ENCODE results near the gene XRRA1. TPM values are rescaled to one million over a fixed set of nuclear protein-coding genes. Genes with fewer than 3 reads are reported as not detected.
A peak's percentile ranks its signal among the peaks of the same experiment; 100 is the strongest.

Gene XRRA1
- total and polyA plus RNA-seq, 9 donors = 4.2 to 31.1 (median 13.0) TPM

DNA sequence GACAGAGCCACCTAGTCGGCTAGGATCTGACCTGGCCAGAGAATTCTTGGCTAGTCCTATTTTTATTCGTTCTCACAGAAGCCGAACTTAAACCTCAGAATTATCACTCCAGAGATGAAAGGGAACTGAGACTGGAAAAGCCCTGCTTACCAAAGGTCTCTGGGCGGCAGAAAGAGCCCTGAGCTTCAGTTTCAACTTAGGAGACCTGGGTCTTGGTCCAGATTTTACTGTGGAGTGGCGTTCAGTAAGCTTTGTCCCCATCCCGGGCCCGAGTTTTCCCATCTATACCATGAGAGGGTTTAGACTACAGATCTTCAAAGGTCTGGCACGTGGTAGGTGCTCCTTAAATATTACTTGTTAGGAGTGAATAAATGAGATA is 40.4 kb upstream of the XRRA1 start:
- Histone ChIP-seq H3K36me3 (no peaks in the 10 kb centered on the region), H3K4me1 (ENCODE audit: insufficient read depth) (peaks cover 4% of the 10 kb centered on the region), H3K9me3 (no peaks in the 10 kb centered on the region), H3K4me3 (peak overlapping the region; percentile 50), H3K27me3 (no peaks in the 10 kb centered on the region), H3K27ac (peak overlapping the region in 1 of 2 donors; percentile 41)
- DNase-seq = no peak
- TF ChIP-seq EP300 (IDR thresholded peaks at IDR 0.05) (no peak), POLR2A (IDR thresholded peaks at IDR 0.05) (no peak)
- TF ChIP-seq, protein P1, sequence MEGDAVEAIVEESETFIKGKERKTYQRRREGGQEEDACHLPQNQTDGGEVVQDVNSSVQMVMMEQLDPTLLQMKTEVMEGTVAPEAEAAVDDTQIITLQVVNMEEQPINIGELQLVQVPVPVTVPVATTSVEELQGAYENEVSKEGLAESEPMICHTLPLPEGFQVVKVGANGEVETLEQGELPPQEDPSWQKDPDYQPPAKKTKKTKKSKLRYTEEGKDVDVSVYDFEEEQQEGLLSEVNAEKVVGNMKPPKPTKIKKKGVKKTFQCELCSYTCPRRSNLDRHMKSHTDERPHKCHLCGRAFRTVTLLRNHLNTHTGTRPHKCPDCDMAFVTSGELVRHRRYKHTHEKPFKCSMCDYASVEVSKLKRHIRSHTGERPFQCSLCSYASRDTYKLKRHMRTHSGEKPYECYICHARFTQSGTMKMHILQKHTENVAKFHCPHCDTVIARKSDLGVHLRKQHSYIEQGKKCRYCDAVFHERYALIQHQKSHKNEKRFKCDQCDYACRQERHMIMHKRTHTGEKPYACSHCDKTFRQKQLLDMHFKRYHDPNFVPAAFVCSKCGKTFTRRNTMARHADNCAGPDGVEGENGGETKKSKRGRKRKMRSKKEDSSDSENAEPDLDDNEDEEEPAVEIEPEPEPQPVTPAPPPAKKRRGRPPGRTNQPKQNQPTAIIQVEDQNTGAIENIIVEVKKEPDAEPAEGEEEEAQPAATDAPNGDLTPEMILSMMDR (IDR thresholded peaks at IDR 0.05) = no peak
- intact Hi-C loops (cut with DNase I) = no loop called here
- 5 to 6% (median 5%) methylated on average over 8 of the region's 8 CpGs for whole genome bisulfite sequencing, 3 donors

DNA sequence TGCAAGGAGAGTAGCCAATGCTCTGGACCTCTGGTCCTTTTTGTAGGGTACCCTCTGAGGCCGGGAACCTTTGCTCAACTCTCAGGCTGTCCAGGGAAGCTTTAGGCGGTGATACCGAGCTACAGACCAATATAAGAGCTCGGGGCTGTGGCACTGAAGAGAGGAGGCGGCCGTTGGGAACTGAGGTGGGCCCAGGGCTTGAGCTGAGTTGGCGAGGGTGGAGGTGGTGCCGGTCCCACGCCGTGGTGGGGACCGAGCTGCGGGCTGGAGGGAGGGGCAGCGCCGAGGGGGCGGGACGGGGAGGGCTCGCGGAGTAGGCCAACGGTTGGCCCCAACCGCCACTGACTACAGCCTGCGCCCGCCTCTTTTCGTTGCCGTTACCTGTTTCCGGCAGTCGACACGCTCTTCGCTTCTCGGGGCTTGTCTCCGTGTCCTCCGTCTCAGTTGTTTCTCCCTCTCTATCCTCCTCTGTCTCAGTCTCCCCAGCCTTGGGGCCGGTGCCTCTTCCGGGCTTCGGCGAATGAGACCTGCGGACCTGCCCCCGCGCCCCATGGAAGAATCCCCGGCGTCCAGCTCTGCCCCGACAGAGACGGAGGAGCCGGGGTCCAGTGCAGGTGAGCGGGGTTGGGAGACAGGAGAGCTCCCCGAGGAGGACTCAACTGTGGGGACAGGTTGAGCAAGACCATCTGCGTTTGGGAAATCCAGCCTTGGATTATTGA is 39.8 kb upstream of the XRRA1 start, which contains the start of gene NEU3:
NEU3 (plus strand) TSS at position 393 of the 719 bp plus-strand sequence; CDS start at position 521, 128 bp downstream.
- intact Hi-C loops (cut with DNase I) = no loop called here
- DNase-seq = peak; percentile 69 to 78 (median 72)
- H3K4me3 ChIP-seq = peak within 1 kb of the TSS; percentile 50
- WGBS, 3 donors = 0 to 1% (median 1%) methylated on average over 32 to 46 of the region's 46 CpGs
- peak within 1 kb of the TSS in 1 of 2 donors; percentile 41 for H3K27ac ChIP-seq
- no peak for TF ChIP-seq EP300 (IDR thresholded peaks at IDR 0.05)
- TF ChIP-seq POLR2A (IDR thresholded peaks at IDR 0.05) = no peak
- TF ChIP-seq, protein P1 (IDR thresholded peaks at IDR 0.05) = no peak
- peaks cover 4% of the 10 kb centered on the region for H3K4me1 ChIP-seq (ENCODE audit: insufficient read depth)
- no peaks in the 10 kb centered on the region for H3K9me3 ChIP-seq
- no peaks in the 10 kb centered on the region for H3K27me3 ChIP-seq
- no peaks in the 10 kb centered on the region for H3K36me3 ChIP-seq

DNA sequence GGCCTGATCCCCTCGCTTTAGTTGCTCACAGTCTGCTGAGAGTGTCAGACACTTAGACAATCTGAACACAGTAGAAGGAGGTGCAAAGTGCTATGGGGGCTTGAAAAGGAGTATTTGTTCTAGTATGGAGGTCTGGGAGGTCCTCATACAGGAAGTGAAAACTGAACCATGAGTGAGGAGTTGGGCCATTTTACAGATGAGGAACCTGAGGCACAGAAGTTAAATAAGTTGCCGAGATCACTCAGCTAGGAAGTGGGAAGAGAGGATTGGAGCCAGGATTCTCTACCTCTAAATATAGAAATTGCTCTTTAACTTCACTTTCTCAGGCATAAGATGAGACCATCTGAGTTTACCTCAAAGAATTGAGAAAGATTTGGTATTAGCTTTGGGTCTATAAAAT is 35.8 kb upstream of the XRRA1 start:
- no peak overlapping the region for H3K27ac ChIP-seq
- H3K4me3 ChIP-seq = no peak overlapping the region
- H3K4me1 ChIP-seq (ENCODE audit: insufficient read depth) = peaks cover 4% of the 10 kb centered on the region
- intact Hi-C loops (cut with DNase I) = no loop called here
- WGBS, 3 donors = 75 to 91% (median 80%) methylated on average over 2 of the region's 2 CpGs
- no peaks in the 10 kb centered on the region for H3K36me3 ChIP-seq
- H3K27me3 ChIP-seq = no peaks in the 10 kb centered on the region
- no peak for TF ChIP-seq POLR2A (IDR thresholded peaks at IDR 0.05)
- TF ChIP-seq EP300 (IDR thresholded peaks at IDR 0.05) = no peak
- TF ChIP-seq, protein P1 (IDR thresholded peaks at IDR 0.05) = no peak
- H3K9me3 ChIP-seq = no peaks in the 10 kb centered on the region
- no peak for DNase-seq

DNA sequence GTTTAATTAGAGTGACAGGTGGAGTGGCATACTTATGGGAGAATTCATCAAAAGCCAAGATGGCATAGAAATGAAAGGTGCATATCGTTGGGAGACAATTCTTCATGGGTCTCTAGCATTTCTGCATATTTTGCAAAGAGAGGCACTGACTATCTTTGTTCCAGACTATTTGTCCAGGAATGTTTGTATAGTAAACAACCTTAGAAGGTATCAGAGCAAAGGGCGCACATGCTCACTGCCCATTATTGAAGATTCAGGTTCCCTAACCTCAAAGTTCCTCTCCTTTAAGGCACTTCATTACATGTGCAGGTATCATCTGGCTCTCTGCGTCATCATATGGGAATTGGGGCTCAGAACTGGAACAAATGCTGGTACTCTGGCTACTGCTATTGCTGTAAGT is 35.2 kb upstream of the XRRA1 start:
- DNase-seq = no peak
- Histone ChIP-seq H3K27ac (no peak overlapping the region), H3K9me3 (no peaks in the 10 kb centered on the region), H3K36me3 (no peaks in the 10 kb centered on the region), H3K27me3 (no peaks in the 10 kb centered on the region), H3K4me3 (no peak overlapping the region), H3K4me1 (ENCODE audit: insufficient read depth) (peaks cover 2% of the 10 kb centered on the region)
- intact Hi-C loops (cut with DNase I) = no loop called here
- WGBS, 3 donors = 86 to 90% (median 88%) methylated on average over 3 of the region's 3 CpGs
- TF ChIP-seq POLR2A (IDR thresholded peaks at IDR 0.05) (no peak), EP300 (IDR thresholded peaks at IDR 0.05) (no peak)
- TF ChIP-seq, protein P1 (IDR thresholded peaks at IDR 0.05) = no peak

All from ovary (tissue), 9 donors.